Stimulated activated CD8-positive, alpha-beta memory T cell treated with anti-CD3 and anti-CD28 coated beads, Interleukin-4, amount 100 ng/mL, for 24 hours (primary cell): ENCODE measurements around the gene B4GALT5.

Experiments used
- DNase-seq: peaks from one replicate; pipeline ENCODE4 v3.0.0-alpha.2; 2020; ENCODE audit warnings: low read depth

Gene B4GALT5

GRCh38 chr20:49657118-49657901, 56.4 kb downstream of the B4GALT5 start:
- no peak for DNase-seq

- no peak for DNase-seq
Observed at GRCh38 chr20:49656304-49656703, 57.4 kb downstream of the B4GALT5 start.

- no peak for DNase-seq
Observed at GRCh38 chr20:49653925-49654434, 59.7 kb downstream of the B4GALT5 start.

- no peak for DNase-seq
Observed at GRCh38 chr20:49649672-49650071, 64.0 kb downstream of the B4GALT5 start.

GRCh38 chr20:49647550-49647949, 66.1 kb downstream of the B4GALT5 start:
- no peak for DNase-seq

- DNase-seq, result no peak
Observed at GRCh38 chr20:49646528-49646927, 67.2 kb downstream of the B4GALT5 start.

GRCh38 chr20:49646126-49646525, 67.6 kb downstream of the B4GALT5 start:
- no peak for DNase-seq

- no peak for DNase-seq
Observed at GRCh38 chr20:49644980-49645565, 68.6 kb downstream of the B4GALT5 start.

- DNase-seq, result no peak
Observed at GRCh38 chr20:49642816-49643215, 70.9 kb downstream of the B4GALT5 start.

- no peak for DNase-seq
Observed at GRCh38 chr20:49641683-49642656, 71.7 kb downstream of the B4GALT5 start.

- no peak for DNase-seq
Observed at GRCh38 chr20:49637046-49637637, 76.5 kb downstream of the B4GALT5 start.

GRCh38 chr20:49636447-49636846, 77.2 kb downstream of the B4GALT5 start:
- DNase-seq, result no peak

GRCh38 chr20:49635866-49636265, 77.8 kb downstream of the B4GALT5 start:
- no peak for DNase-seq

- DNase-seq, result no peak
Observed at GRCh38 chr20:49635166-49635565, 78.5 kb downstream of the B4GALT5 start.

GRCh38 chr20:49634116-49634515, 79.6 kb downstream of the B4GALT5 start:
- DNase-seq, result no peak

- no peak for DNase-seq
Observed at GRCh38 chr20:49633643-49634042, 80.0 kb downstream of the B4GALT5 start.

GRCh38 chr20:49633023-49633422, 80.7 kb downstream of the B4GALT5 start:
- DNase-seq, result no peak

- no peak for DNase-seq
Observed at GRCh38 chr20:49631856-49632418, 81.7 kb downstream of the B4GALT5 start.

GRCh38 chr20:49631061-49631716, 82.5 kb downstream of the B4GALT5 start:
- no peak for DNase-seq

- no peak for DNase-seq
Observed at GRCh38 chr20:49630396-49630951, 83.2 kb downstream of the B4GALT5 start.

- no peak for DNase-seq
Observed at GRCh38 chr20:49629606-49630005, 84.1 kb downstream of the B4GALT5 start.
